ENCODE measurements around the gene ZNF474.

Gene ZNF474

DNA sequence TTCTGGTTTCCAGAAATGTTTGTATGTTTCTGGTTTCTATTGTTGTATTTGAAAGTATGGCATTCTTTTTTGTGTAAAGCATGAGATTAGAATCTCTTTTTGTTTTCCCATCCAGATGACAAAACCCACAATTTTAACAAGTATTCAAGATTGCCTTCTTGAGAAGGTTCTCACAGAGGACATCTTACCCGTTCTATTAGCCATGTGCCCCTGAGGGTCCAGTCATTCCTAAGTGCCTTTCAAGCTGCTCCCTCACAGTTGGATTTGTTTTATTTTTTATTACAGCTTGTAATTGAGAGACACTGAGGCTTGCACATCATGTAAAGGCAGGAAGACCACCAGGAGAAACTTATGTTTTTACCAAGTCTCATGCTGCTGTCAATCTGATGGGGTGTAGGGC, 32.0 kb upstream of the ZNF474 start:
- TF ChIP-seq POLR2AphosphoS5 (IDR thresholded peaks at IDR 0.05; ENCODE audit: low read depth) (no peak), GABPA (IDR thresholded peaks at IDR 0.05; ENCODE audit: low read depth) (no peak), SPI1 (IDR thresholded peaks at IDR 0.05; ENCODE audit: borderline replicate concordance, low read depth) (no peak)
- TF ChIP-seq, protein P1, sequence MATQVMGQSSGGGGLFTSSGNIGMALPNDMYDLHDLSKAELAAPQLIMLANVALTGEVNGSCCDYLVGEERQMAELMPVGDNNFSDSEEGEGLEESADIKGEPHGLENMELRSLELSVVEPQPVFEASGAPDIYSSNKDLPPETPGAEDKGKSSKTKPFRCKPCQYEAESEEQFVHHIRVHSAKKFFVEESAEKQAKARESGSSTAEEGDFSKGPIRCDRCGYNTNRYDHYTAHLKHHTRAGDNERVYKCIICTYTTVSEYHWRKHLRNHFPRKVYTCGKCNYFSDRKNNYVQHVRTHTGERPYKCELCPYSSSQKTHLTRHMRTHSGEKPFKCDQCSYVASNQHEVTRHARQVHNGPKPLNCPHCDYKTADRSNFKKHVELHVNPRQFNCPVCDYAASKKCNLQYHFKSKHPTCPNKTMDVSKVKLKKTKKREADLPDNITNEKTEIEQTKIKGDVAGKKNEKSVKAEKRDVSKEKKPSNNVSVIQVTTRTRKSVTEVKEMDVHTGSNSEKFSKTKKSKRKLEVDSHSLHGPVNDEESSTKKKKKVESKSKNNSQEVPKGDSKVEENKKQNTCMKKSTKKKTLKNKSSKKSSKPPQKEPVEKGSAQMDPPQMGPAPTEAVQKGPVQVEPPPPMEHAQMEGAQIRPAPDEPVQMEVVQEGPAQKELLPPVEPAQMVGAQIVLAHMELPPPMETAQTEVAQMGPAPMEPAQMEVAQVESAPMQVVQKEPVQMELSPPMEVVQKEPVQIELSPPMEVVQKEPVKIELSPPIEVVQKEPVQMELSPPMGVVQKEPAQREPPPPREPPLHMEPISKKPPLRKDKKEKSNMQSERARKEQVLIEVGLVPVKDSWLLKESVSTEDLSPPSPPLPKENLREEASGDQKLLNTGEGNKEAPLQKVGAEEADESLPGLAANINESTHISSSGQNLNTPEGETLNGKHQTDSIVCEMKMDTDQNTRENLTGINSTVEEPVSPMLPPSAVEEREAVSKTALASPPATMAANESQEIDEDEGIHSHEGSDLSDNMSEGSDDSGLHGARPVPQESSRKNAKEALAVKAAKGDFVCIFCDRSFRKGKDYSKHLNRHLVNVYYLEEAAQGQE (IDR thresholded peaks at IDR 0.05; ENCODE audit: insufficient replicate concordance, low read depth), result no peak
- TF ChIP-seq, protein P2, sequence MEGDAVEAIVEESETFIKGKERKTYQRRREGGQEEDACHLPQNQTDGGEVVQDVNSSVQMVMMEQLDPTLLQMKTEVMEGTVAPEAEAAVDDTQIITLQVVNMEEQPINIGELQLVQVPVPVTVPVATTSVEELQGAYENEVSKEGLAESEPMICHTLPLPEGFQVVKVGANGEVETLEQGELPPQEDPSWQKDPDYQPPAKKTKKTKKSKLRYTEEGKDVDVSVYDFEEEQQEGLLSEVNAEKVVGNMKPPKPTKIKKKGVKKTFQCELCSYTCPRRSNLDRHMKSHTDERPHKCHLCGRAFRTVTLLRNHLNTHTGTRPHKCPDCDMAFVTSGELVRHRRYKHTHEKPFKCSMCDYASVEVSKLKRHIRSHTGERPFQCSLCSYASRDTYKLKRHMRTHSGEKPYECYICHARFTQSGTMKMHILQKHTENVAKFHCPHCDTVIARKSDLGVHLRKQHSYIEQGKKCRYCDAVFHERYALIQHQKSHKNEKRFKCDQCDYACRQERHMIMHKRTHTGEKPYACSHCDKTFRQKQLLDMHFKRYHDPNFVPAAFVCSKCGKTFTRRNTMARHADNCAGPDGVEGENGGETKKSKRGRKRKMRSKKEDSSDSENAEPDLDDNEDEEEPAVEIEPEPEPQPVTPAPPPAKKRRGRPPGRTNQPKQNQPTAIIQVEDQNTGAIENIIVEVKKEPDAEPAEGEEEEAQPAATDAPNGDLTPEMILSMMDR (IDR thresholded peaks at IDR 0.05; ENCODE audit: insufficient read depth, low read length), result no peak
- H3K27me3 ChIP-seq (ENCODE audit: insufficient read depth, poor library complexity, severe bottlenecking), result no peaks in the 10 kb centered on the region
- no peak overlapping the region for H3K27ac ChIP-seq (replicated peaks)
- no peak overlapping the region for H3K4me3 ChIP-seq (replicated peaks; ENCODE audit: insufficient read depth, low read length)
- no peak for DNase-seq (ENCODE audit: low read depth in 1 of 2, low spot score in 1 of 2)

DNA sequence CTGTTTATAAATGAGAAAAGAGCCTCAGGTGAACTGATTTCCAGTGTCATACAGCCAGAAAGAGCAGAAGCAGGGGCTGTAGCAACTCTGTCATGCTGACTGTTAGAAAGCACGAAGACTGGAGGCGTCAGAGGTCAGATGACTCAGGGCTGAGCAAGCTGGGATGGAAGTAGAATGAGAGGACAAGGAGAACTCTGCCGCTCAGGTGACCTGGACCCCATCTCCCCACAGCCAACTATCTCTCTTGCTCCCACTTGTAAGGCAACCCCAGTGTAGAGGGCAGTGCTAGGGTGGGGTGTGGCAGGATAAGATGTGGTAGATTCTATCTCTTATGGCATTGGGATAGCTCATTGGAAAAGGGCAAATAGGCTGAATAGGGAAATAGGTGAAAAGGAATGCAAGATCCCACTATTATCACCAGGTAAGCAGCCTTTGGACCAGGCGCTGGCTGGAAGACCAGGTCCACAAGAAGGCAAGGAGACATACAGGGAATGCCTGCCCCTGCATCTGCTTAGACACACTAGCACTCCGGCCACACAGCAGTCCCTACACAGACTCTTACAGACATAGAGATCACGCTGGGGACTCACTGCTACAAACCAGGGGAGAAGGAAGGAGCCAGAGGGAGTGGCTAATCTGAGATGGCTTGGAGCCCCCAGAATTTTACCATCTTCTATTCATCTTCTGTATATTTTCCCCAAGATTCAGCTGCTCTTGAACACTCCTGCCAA, 30.1 kb upstream of the ZNF474 start:
- TF ChIP-seq POLR2AphosphoS5 (IDR thresholded peaks at IDR 0.05; ENCODE audit: low read depth) (no peak), SPI1 (IDR thresholded peaks at IDR 0.05; ENCODE audit: borderline replicate concordance, low read depth) (no peak), GABPA (IDR thresholded peaks at IDR 0.05; ENCODE audit: low read depth) (no peak)
- TF ChIP-seq, protein P2 (IDR thresholded peaks at IDR 0.05; ENCODE audit: insufficient read depth, low read length), result no peak
- Histone ChIP-seq H3K27ac (replicated peaks) (no peak overlapping the region), H3K4me3 (replicated peaks; ENCODE audit: insufficient read depth, low read length) (no peak overlapping the region), H3K27me3 (ENCODE audit: insufficient read depth, poor library complexity, severe bottlenecking) (no peaks in the 10 kb centered on the region)
- no peak for DNase-seq (ENCODE audit: low read depth in 1 of 2, low spot score in 1 of 2)

DNA sequence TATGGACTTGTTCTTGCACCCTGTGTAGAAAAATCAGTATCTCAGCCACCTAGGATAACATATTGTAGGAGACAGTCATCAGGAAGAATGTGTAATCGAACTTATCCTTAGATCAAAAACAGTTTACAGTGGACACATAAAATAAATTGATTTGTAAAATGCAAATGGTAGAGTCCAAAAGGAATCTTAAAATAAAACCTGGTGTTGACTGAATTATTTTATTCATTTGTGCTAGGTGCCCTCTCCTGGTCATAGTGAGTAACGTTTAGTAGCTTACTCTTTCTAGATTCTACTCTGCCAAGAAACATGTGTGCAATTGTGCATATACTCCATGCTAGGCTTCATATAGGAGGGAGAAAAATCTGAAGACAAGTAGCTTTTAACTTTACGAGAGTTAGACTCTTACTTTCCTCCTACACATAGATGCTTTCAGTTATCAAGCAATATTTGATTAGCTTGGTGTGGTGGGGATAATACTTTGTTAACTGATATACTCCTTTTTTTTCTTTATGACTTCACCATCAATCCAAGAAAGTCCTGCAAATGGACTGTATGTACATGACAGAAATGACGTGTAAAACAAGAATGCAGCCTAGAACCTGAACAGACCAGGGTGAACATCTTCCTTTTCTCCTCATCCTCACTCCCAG, 27.6 kb upstream of the ZNF474 start:
- no peak overlapping the region for H3K27ac ChIP-seq (replicated peaks)
- DNase-seq (ENCODE audit: low read depth in 1 of 2, low spot score in 1 of 2), result no peak
- no peak for TF ChIP-seq SPI1 (IDR thresholded peaks at IDR 0.05; ENCODE audit: borderline replicate concordance, low read depth)
- TF ChIP-seq, protein P1 (IDR thresholded peaks at IDR 0.05; ENCODE audit: insufficient replicate concordance, low read depth), result no peak
- TF ChIP-seq GABPA (IDR thresholded peaks at IDR 0.05; ENCODE audit: low read depth), result no peak
- TF ChIP-seq, protein P2 (IDR thresholded peaks at IDR 0.05; ENCODE audit: insufficient read depth, low read length), result no peak
- TF ChIP-seq POLR2AphosphoS5 (IDR thresholded peaks at IDR 0.05; ENCODE audit: low read depth), result no peak

More for the DNA sequence above, 27.6 kb upstream of the ZNF474 start:
- Histone ChIP-seq H3K27me3 (ENCODE audit: insufficient read depth, poor library complexity, severe bottlenecking) (no peaks in the 10 kb centered on the region), H3K4me3 (replicated peaks; ENCODE audit: insufficient read depth, low read length) (no peak overlapping the region)
